A673 (cell line): ENCODE measurements around the gene PADI4. TPM values are rescaled to one million over a fixed set of nuclear protein-coding genes. Genes with fewer than 3 reads are reported as not detected.

ENCODE experiments used
- BruUV-seq: library from RNA; stranded (reverse); fragments of 400-500 nt; replicated peaks from 2 replicates; lab custom pipeline; 2021; lab: Mats Ljungman, UMichigan
- CTCF ChIA-PET: fragments of 300-600 bp; sonication (Branson Sonifier 250); formaldehyde crosslinking; loops from one replicate; lab custom pipeline; 2022; ENCODE audit warnings: antibody characterized with exemption; lab: Charles Lee
- POLR2A ChIA-PET: fragments of 300-600 bp; sonication (Branson Sonifier 250); formaldehyde crosslinking; loops from one replicate; lab custom pipeline; 2022; ENCODE audit warnings: antibody characterized with exemption; ENCODE audit not compliant: low non-redundant PET; lab: Charles Lee
- DNase-seq: peaks from one replicate; pipeline ENCODE4 v3.0.0-alpha.2; 2015; ENCODE audit warnings: low spot score
- H3K27ac ChIP-seq: fragments of 200-600 bp; sonication (generic); 2 replicates; pipeline ENCODE4 v1.5.1; 2016; ENCODE audit warnings: mixed run types, low read depth, mild to moderate bottlenecking, mixed read lengths, antibody characterized with exemption, low read length; ENCODE audit not compliant: poor library complexity, severe bottlenecking
- H3K27me3 ChIP-seq: fragments of 200-600 bp; sonication (generic); replicated peaks from 2 replicates; pipeline ENCODE4 v1.6.1; 2017; ENCODE audit warnings: mixed run types, low read depth, mild to moderate bottlenecking, mixed read lengths, antibody characterized with exemption, low read length; ENCODE audit not compliant: insufficient read depth, poor library complexity
- H3K36me3 ChIP-seq: fragments of 200-600 bp; sonication (generic); 2 replicates; pipeline ENCODE4 v1.6.1; 2016; ENCODE audit warnings: mixed run types, mild to moderate bottlenecking, mixed read lengths, antibody characterized with exemption, low read length; ENCODE audit not compliant: insufficient read depth, poor library complexity, severe bottlenecking
- H3K4me1 ChIP-seq: fragments of 200-600 bp; sonication (generic); 2 replicates; pipeline ENCODE4 v1.6.1; 2017; ENCODE audit warnings: mixed run types, mild to moderate bottlenecking, mixed read lengths, antibody characterized with exemption, low read length; ENCODE audit not compliant: insufficient read depth, poor library complexity, severe bottlenecking
- H3K4me3 ChIP-seq: fragments of 200-600 bp; sonication (generic); 2 replicates; pipeline ENCODE4 v1.5.1; 2016; ENCODE audit warnings: low read depth, mixed run types, mild to moderate bottlenecking, mixed read lengths, low read length; ENCODE audit not compliant: poor library complexity, severe bottlenecking
- H3K9me3 ChIP-seq: fragments of 200-600 bp; sonication (generic); 2 replicates; pipeline ENCODE4 v1.6.1; 2016; ENCODE audit warnings: mixed run types, low read depth, mild to moderate bottlenecking, mixed read lengths, antibody characterized with exemption, low read length; ENCODE audit not compliant: poor library complexity, severe bottlenecking
- EZH2 ChIP-seq: fragments of 200-600 bp; sonication (generic); IDR thresholded peaks from 2 replicates; pipeline ENCODE4 v1.6.1; 2017; ENCODE audit warnings: borderline replicate concordance, low read depth, mild to moderate bottlenecking, mixed read lengths, antibody characterized with exemption, low read length; ENCODE audit not compliant: poor library complexity, severe bottlenecking
- intact Hi-C: fragments of 100-400 bp; cut with micrococcal nuclease; formaldehyde crosslinking; loops from one replicate; pipeline ENCODE4 v1.10.0; 2022; ENCODE audit not compliant: unreplicated experiment
- total RNA-seq: library from RNA; stranded (reverse); gene quantifications from 2 replicates; pipeline ENCODE4 v1.2.3, GENCODE V29; 2021
- TF ChIP-seq, protein P1 (sequence below): fragments of 300-800, 200-600 bp; sonication (generic); conservative IDR thresholded peaks from 2 replicates; pipeline ENCODE4 v1.5.1; 2017; ENCODE audit warnings: low read depth, mild to moderate bottlenecking, antibody characterized with exemption, low read length, moderate library complexity, mixed read lengths

The PADI4 gene
- total RNA-seq, 1 experiment from 2014 or later: not detected

DNA sequence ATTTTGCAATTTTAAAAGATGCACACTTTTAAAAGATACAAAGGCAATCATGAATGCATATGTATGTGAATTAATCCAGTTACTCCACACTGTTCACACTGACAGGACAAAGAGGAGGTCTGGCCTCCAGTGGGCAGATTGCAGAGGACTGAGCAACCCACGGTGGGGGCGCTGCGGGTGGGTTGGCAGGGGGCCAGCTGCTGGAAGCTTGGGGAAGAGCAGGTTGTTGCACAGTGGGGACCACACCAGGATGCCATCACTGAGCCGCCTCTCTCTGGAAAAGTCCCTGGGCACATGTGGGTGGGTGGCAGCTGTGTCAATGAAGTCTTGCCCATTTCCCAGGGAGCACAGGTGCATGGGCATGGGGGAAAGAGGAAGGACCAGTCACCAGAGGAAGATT, 12.7 kb upstream of the PADI4 start:
- CTCF ChIA-PET: no interaction called here

DNA sequence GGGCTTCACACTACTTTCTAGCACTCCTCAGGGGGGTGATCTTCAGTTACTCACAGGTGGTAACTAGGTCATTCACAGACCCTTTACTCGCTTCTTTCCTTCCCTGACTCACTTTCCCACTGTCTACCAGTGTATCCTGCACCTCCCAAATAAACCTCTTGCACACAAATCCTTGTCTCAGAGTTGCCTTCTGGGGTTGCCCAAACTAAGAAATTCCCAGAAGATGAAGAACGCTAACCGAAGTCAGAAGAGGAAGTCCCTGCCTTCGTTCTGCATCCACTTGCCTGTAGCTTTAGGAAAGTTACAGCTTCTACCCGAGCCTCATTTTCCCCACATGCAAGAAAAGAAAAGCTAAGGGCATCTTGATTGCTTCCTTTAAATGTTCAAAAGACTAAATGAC, 11.9 kb upstream of the PADI4 start:
- Histone ChIP-seq H3K4me1 (no peaks in the 10 kb centered on the region), H3K9me3 (no peaks in the 10 kb centered on the region), H3K36me3 (no peaks in the 10 kb centered on the region), H3K27me3 (no peaks in the 10 kb centered on the region), H3K4me3 (no peak overlapping the region), H3K27ac (no peak overlapping the region)
- ChIA-PET CTCF (no interaction called here), POLR2A (no interaction called here)
- no peak for TF ChIP-seq EZH2
- TF ChIP-seq, protein P1, sequence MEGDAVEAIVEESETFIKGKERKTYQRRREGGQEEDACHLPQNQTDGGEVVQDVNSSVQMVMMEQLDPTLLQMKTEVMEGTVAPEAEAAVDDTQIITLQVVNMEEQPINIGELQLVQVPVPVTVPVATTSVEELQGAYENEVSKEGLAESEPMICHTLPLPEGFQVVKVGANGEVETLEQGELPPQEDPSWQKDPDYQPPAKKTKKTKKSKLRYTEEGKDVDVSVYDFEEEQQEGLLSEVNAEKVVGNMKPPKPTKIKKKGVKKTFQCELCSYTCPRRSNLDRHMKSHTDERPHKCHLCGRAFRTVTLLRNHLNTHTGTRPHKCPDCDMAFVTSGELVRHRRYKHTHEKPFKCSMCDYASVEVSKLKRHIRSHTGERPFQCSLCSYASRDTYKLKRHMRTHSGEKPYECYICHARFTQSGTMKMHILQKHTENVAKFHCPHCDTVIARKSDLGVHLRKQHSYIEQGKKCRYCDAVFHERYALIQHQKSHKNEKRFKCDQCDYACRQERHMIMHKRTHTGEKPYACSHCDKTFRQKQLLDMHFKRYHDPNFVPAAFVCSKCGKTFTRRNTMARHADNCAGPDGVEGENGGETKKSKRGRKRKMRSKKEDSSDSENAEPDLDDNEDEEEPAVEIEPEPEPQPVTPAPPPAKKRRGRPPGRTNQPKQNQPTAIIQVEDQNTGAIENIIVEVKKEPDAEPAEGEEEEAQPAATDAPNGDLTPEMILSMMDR: no peak
- no TSS peak for BruUV-seq
- intact Hi-C loops: no loop called here
- DNase-seq: no peak

More for the DNA sequence above, 12.7 kb upstream of the PADI4 start:
- Histone ChIP-seq H3K36me3 (no peaks in the 10 kb centered on the region), H3K4me1 (no peaks in the 10 kb centered on the region), H3K4me3 (no peak overlapping the region), H3K27ac (no peak overlapping the region), H3K27me3 (no peaks in the 10 kb centered on the region), H3K9me3 (no peaks in the 10 kb centered on the region)
- intact Hi-C loops: no loop called here
- POLR2A ChIA-PET: no interaction called here
- BruUV-seq: no TSS peak
- TF ChIP-seq, protein P1: no peak
- TF ChIP-seq EZH2: no peak
- no peak for DNase-seq

DNA sequence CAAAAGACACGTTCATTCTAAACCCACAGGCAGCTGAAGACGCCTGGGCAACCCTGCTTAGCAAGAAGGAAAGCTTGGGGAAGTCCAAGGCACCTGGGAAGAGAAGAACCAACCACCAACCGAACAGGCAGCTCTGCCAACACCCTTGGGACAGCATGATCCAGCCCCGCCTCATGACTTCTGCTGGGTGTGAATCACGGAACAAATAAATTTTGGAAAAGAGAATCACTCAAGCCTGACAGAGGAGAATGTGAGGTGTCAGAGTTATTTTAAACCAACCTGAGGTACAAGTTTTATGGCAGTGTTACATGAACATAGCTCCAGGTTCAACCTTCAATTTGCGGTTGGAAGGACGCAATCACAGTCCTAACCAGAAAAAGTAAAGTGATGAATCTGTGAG, 10.0 kb upstream of the PADI4 start:
- H3K27me3 ChIP-seq: no peaks in the 10 kb centered on the region
- ChIA-PET POLR2A (no interaction called here), CTCF (no interaction called here)
- no peaks in the 10 kb centered on the region for H3K4me1 ChIP-seq
- peaks cover 5% of the 10 kb centered on the region for H3K9me3 ChIP-seq
- TF ChIP-seq EZH2: no peak
- TF ChIP-seq, protein P1: no peak
- no peak for DNase-seq
- no peak overlapping the region for H3K4me3 ChIP-seq
- intact Hi-C loops: no loop called here
- H3K36me3 ChIP-seq: no peaks in the 10 kb centered on the region
- H3K27ac ChIP-seq: no peak overlapping the region
- no TSS peak for BruUV-seq
